ENCODE measurements around the gene SWAP70. TPM values are rescaled to one million over a fixed set of nuclear protein-coding genes. Genes with fewer than 3 reads are reported as not detected.
A peak's percentile ranks its signal among the peaks of the same experiment; 100 is the strongest.

Gene SWAP70
- total and polyA plus RNA-seq, 10 of the 15 experiments (the other 5 are each of a cell fraction or from before 2014, with no cell fraction given) = 20.6 to 62.4 (median 41.7) TPM

DNA sequence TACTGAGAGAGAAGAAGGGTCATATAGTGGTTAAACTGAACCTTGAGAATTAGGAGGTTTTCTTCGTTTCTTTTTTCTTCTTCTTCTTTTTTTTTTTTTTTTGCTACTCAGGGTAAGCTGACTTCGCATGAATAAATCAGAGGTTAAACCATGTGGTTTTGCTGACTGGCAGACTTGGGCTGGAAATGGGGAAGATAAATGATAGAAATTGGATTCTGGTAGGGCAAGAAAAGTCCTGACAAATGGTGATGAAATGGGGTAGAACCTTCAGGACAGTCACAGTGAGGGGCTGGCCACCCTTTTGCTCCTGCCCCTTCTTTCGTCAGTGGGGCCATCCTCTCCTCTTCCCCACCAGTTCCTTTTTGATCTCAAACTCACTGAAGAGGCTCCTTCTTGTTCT is 1.6 kb upstream of the SWAP70 start (continued):
- TF ChIP-seq GABPA (IDR thresholded peaks at IDR 0.05; ENCODE audit: low read depth) = no peak
- no peak for TF ChIP-seq BHLHE40 (IDR thresholded peaks at IDR 0.05; ENCODE audit: borderline replicate concordance in 1 of 2, low read depth in 2 of 2, low read length in 1 of 2)
- TF ChIP-seq, protein P1, sequence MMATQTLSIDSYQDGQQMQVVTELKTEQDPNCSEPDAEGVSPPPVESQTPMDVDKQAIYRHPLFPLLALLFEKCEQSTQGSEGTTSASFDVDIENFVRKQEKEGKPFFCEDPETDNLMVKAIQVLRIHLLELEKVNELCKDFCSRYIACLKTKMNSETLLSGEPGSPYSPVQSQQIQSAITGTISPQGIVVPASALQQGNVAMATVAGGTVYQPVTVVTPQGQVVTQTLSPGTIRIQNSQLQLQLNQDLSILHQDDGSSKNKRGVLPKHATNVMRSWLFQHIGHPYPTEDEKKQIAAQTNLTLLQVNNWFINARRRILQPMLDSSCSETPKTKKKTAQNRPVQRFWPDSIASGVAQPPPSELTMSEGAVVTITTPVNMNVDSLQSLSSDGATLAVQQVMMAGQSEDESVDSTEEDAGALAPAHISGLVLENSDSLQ (IDR thresholded peaks at IDR 0.05) = peak; percentile 59; the same call in 1 of the 2 replicates
- TF ChIP-seq ESRRA (IDR thresholded peaks at IDR 0.05; ENCODE audit: low read length) = no peak
- no peak for TF ChIP-seq MTA2 (IDR thresholded peaks at IDR 0.05; ENCODE audit: low read depth)
- TF ChIP-seq NR2C1 (IDR thresholded peaks at IDR 0.05) = no peak
- no peak for TF ChIP-seq ZBED1 (IDR thresholded peaks at IDR 0.05; ENCODE audit: borderline replicate concordance)
- no peak for TF ChIP-seq SMAD5 (IDR thresholded peaks at IDR 0.05; ENCODE audit: low read depth)
- no peak for TF ChIP-seq JUNB (IDR thresholded peaks at IDR 0.05)
- no peak for TF ChIP-seq RELA (IDR thresholded peaks at IDR 0.05; ENCODE audit: borderline replicate concordance, partially characterized antibody)
- TF ChIP-seq, protein P2, sequence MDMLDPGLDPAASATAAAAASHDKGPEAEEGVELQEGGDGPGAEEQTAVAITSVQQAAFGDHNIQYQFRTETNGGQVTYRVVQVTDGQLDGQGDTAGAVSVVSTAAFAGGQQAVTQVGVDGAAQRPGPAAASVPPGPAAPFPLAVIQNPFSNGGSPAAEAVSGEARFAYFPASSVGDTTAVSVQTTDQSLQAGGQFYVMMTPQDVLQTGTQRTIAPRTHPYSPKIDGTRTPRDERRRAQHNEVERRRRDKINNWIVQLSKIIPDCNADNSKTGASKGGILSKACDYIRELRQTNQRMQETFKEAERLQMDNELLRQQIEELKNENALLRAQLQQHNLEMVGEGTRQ (IDR thresholded peaks at IDR 0.05; ENCODE audit: borderline replicate concordance, low read depth, low read length) = no peak
- no peak for TF ChIP-seq CHD4 (IDR thresholded peaks at IDR 0.05)
- peak; percentile 66 for TF ChIP-seq RUNX3 (IDR thresholded peaks at IDR 0.05; ENCODE audit: low read length)
- no peak for TF ChIP-seq BCL3 (IDR thresholded peaks at IDR 0.05; ENCODE audit: borderline replicate concordance, insufficient read depth, low read depth, low read length, poor library complexity, severe bottlenecking)
- no peak for TF ChIP-seq ASH2L (IDR thresholded peaks at IDR 0.05; ENCODE audit: borderline replicate concordance, low read depth)
- TF ChIP-seq MEF2A (IDR thresholded peaks at IDR 0.05; ENCODE audit: insufficient read depth, low read depth, low read length) = no peak
- TF ChIP-seq, protein P3, sequence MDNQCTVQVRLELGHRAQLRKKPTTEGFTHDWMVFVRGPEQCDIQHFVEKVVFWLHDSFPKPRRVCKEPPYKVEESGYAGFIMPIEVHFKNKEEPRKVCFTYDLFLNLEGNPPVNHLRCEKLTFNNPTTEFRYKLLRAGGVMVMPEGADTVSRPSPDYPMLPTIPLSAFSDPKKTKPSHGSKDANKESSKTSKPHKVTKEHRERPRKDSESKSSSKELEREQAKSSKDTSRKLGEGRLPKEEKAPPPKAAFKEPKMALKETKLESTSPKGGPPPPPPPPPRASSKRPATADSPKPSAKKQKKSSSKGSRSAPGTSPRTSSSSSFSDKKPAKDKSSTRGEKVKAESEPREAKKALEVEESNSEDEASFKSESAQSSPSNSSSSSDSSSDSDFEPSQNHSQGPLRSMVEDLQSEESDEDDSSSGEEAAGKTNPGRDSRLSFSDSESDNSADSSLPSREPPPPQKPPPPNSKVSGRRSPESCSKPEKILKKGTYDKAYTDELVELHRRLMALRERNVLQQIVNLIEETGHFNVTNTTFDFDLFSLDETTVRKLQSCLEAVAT (IDR thresholded peaks at IDR 0.05) = no peak

Measured in GM12878 (cell line).